Activated CD8-positive, alpha-beta memory T cell treated with anti-CD3 and anti-CD28 coated beads for 1 hour (primary cell): ENCODE results near the gene EHD3.

Experiments used
- DNase-seq, 2 donors: peaks; one replicate each; pipeline ENCODE4 v3.0.0-alpha.2; 2020; ENCODE audit warnings: low read depth in 1 of 2; ENCODE audit errors: extremely low read depth in 1 of 2

The EHD3 gene

DNA sequence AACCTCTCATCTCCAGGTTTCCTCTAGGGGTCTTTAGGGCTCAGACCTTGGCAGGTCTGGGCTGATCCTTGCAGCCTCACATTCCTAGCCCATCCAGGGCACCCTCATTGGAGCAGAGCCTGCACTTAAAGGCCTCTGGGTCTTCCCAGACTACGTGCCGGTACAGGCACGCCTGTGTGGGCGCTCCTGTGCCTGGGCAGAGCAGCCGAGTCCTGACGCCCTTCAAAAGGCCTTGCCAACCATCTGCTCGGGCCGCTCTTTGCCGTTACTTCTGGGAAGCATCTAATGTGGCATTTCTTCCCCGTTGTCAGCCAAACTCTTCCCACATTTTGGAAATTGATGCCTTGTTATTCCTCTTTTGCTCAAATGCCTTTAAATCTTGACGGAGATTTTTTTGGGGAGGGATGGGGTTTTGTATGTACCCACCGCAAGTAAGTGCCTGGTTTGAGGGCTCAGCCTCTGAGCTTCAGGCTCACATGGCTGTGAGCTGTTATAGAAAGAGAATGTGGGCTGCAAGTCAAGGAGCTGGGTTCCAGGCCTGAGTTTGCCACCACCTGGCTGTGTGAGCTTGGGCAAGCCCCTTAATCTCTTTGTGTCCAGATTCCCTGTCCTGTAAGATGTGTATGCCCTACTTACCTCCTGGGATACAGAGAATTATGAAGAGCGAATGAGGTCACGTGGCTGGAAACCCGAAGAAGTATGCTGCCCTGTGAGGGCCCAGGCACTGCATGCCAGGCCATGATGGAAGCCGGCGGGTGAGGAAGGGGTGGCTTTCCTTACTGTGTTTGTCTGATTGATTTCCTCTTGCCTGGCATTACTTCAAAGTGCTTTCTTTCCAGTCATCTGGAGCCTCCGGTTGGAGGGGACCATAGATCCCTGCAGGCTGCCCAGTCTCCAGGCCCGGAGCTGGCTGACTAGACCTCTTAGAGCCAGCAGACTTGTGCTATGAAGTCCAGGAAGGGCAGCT lies 20.6 kb downstream of the EHD3 start:
- no peak for DNase-seq

GRCh38 chr2:31255911-31256571 lies 22.1 kb downstream of the EHD3 start:
- DNase-seq: no peak

DNA sequence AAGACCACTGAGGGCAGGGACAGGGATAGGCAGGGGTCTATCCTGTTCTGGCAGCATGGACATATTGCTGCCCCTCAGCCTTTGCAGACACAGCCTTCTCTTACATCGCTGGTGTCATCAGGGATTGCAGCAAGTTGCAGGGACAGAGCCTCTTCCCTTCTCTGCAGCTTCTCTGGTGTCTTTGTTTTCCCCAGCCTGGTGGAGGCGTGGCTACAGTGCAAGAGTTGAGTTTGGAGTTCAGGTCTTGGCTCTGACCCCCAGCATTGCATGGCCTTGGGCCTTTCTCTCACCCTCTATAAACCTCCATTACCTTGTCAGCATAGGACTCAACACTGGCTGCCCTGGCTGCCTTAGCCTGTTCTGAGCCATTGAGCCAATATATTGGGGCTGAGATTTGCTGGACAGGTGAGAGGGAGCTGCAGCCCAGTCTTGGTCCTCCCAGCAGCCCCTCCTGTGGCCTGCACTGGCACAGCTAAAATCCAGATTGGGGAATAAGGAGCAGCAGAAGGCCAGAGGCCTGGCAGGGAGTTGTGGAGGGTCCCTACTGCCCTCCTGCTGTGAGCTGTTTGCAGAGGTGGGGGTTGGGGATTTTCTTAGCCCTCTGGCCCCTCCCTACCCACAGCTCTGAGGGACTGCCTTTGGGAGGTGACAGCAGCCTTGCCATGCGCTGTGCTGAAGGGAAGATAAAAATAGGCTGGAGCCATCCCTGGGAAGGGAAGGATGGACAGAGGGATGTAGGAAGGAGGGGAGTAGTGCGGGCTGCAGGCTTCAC lies 22.8 kb downstream of the EHD3 start:
- no peak for DNase-seq

DNA sequence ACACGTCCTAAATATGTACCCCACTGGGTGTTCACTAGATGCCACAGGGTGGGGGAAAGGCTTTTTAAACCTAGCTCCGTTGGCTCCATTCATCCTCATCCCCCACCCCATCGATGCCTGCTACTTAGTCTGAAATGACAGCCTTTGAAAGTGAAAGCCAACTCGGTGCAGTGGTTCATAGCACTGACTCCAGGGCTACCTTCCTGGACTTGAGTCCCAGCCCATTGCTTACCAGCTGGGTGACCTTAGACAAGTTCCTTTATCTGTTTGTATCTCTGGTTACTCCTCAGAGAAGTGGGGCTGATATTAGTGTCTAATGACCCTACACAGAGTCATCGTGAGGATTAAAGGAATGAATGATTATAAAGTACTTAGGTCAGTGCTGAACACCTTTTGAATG lies 24.4 kb downstream of the EHD3 start:
- DNase-seq: no peak

- no peak for DNase-seq
Observed at GRCh38 chr2:31259075-31259474, 25.1 kb downstream of the EHD3 start.

DNA sequence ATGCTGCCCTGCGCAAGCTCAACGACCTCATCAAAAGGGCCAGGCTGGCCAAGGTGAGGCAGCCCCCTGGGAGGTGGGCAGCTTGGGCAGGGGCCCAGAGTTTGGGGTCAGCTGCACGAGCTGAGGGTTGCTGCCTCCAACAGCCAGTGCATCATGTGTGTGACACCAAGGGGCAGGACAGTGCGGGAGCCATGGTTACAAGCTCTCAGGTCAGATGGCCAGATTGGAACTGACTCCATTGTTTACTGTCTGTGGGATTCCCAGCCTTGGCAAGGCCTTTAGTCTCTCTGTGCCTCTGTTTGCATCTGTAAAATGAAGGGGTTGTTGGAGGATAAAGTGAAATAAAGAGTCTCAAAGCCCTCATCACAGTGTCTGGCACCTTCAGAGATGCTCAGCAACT lies 26.9 kb downstream of the EHD3 start:
- no peak for DNase-seq

- DNase-seq: no peak
Observed at GRCh38 chr2:31263636-31264190, 29.8 kb downstream of the EHD3 start.

GRCh38 chr2:31265234-31265633 lies 31.3 kb downstream of the EHD3 start:
- DNase-seq: no peak

- DNase-seq: no peak
Observed at GRCh38 chr2:31266804-31267203, 32.9 kb downstream of the EHD3 start.

- no peak for DNase-seq
Observed at GRCh38 chr2:31267437-31268120, 33.6 kb downstream of the EHD3 start.

DNA sequence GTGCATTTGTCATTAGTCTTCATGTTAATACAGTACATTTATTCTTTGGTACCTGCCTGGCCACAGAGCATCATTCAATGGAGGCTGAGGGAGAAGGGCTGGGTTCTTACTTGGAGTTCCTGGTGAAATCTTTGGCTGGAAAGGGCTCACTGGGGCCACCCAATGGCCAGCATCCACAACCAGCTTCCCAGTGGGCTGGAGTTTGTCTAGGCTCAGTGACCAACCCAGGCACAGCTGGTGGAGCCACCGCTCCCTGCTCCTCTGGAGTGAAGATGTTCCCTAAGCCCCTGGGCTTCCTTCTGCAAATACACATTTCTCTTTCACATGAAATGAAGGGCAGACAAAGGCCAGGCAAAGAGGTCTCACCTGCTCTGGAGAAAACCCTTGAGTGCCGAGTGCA lies 34.4 kb downstream of the EHD3 start:
- no peak for DNase-seq

- DNase-seq: no peak
Observed at GRCh38 chr2:31269087-31269486, 35.1 kb downstream of the EHD3 start.

DNA sequence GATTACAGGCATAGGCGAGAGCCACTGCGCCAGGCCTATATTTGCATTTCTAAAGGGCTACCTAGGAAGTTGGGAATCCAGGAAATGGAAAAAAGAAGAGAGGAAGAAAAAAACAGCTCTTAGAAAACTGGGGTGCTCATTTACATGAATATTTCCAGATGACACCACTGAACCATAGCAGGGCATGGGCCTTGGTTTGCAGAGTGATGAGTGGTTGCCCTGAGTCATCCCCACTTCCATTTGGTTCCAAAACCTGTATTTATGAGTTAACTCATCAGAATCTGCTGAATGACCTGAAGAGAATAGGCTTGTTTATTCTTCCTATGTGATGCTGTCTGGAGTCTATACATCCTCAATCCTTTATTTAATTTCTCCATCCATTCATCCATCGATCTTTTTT lies 36.2 kb downstream of the EHD3 start:
- DNase-seq: no peak

DNA sequence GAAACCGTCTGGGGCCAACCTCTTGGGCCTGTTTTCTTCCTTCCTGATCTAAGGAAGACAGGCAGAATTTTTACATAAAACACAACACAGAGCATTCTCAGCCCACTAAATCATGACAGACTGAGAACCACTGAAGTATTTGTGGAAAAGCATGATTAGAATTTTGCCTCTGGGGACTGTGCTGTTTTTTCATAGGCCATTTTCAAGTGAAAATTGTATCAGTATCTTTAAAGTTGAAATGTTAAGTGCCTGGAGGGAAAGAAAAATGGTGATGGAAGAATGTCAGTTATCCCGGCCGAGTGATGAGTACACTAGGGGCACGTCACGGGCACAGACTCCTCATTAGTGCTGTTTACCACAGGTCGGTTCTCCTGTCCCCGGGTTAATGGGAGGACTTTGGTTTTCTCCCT lies 36.9 kb downstream of the EHD3 start:
- no peak for DNase-seq

- no peak for DNase-seq
Observed at GRCh38 chr2:31271851-31272267, 37.9 kb downstream of the EHD3 start.

GRCh38 chr2:31274401-31275075 lies 40.6 kb downstream of the EHD3 start:
- no peak for DNase-seq

- DNase-seq: no peak
Observed at GRCh38 chr2:31275976-31276375, 42.0 kb downstream of the EHD3 start.

GRCh38 chr2:31277621-31278020 lies 43.7 kb downstream of the EHD3 start:
- no peak for DNase-seq

- DNase-seq: no peak
Observed at GRCh38 chr2:31282634-31283033, 48.7 kb downstream of the EHD3 start.
